GM12878 (cell line): ENCODE data around the gene SPG7. TPM values are rescaled to one million over a fixed set of nuclear protein-coding genes. Genes with fewer than 3 reads are reported as not detected.

Experiments
- ATF7 ChIP-seq: fragments of 450-650 bp; IDR thresholded peaks from 2 replicates; pipeline ENCODE4 v1.6.1; 2016; ENCODE audit warnings: low read depth, mild to moderate bottlenecking
- CEBPB ChIP-seq, 2 experiments: fragments of 150-350 bp in 1 of 2; IDR thresholded peaks; 2 replicates each; pipeline ENCODE4 v1.6.1; 2012 to 2014; ENCODE audit warnings: low read depth in 2 of 2, low read length in 2 of 2, borderline replicate concordance in 1 of 2, inconsistent platforms in 1 of 2
- CEBPZ ChIP-seq: fragments of 150-350 bp; IDR thresholded peaks from 2 replicates; pipeline ENCODE4 v1.6.1; 2016; ENCODE audit warnings: low read depth, low read length
- CREB1 ChIP-seq: IDR thresholded peaks from 2 replicates; pipeline ENCODE4 v1.6.1; 2012; ENCODE audit warnings: low read depth, mild to moderate bottlenecking, inconsistent platforms
- CTCF ChIP-seq, 3 experiments: IDR thresholded peaks in 2 of 3; conservative IDR thresholded peaks in 1 of 3; 2 replicates each; pipeline ENCODE4 v1.5.1; 2011; ENCODE audit warnings: low read depth in 3 of 3, low read length in 3 of 3, mild to moderate bottlenecking in 3 of 3, control low read depth in 2 of 3, moderate library complexity in 2 of 3, inconsistent platforms in 1 of 3, mixed read lengths in 1 of 3; ENCODE audit not compliant: control insufficient read depth in 2 of 3, insufficient read depth in 1 of 3; ENCODE audit errors: extremely low read depth in 1 of 3
- EED ChIP-seq: sonication (generic); IDR thresholded peaks from 2 replicates; pipeline ENCODE4 v1.6.1; 2016; ENCODE audit warnings: antibody characterized with exemption, low read depth
- JUND ChIP-seq: IDR thresholded peaks from 2 replicates; pipeline ENCODE4 v1.6.1; 2012; ENCODE audit warnings: low read depth, mild to moderate bottlenecking, low read length, improper control_type of control experiment, moderate library complexity
- MEF2A ChIP-seq: IDR thresholded peaks from 2 replicates; pipeline ENCODE4 v1.6.1; 2011; ENCODE audit warnings: low read depth, mild to moderate bottlenecking, low read length, moderate library complexity; ENCODE audit not compliant: insufficient read depth
- PAX5 ChIP-seq: IDR thresholded peaks from 2 replicates; pipeline ENCODE4 v1.6.1; 2011; ENCODE audit warnings: low read depth, low read length, borderline replicate concordance
- RAD51 ChIP-seq: fragments of 450-650 bp; IDR thresholded peaks from 2 replicates; pipeline ENCODE4 v1.6.1; 2016; ENCODE audit warnings: moderate library complexity, mild to moderate bottlenecking, inconsistent platforms
- SMAD5 ChIP-seq: IDR thresholded peaks from 2 replicates; pipeline ENCODE4 v1.6.1; 2016; ENCODE audit warnings: antibody characterized with exemption, low read depth
- TAF1 ChIP-seq: IDR thresholded peaks from 2 replicates; pipeline ENCODE4 v1.6.1; 2011; ENCODE audit warnings: mild to moderate bottlenecking, low read depth, low read length, borderline replicate concordance
- YY1 ChIP-seq: IDR thresholded peaks from 2 replicates; pipeline ENCODE4 v1.6.1; 2011; ENCODE audit warnings: low read depth, mild to moderate bottlenecking, low read length
- ZNF687 ChIP-seq: fragments of 450-650 bp; IDR thresholded peaks from 2 replicates; pipeline ENCODE4 v1.6.1; 2017; ENCODE audit warnings: mild to moderate bottlenecking, moderate library complexity
- ZSCAN29 ChIP-seq: fragments of 450-650 bp; IDR thresholded peaks from 2 replicates; pipeline ENCODE4 v1.6.1; 2017; ENCODE audit warnings: mild to moderate bottlenecking, moderate library complexity
- polyA plus RNA-seq, 11 experiments: library from polyadenylated mRNA; depleted of rRNA in 4 of 11; unstranded in 6 of 11; stranded (reverse) in 5 of 11; fragments of >200 nt; fragmentation: Nextera tagmentation in 4 of 11; fragmentation: Illumina TruSeq in 1 of 11; extraction: Ambion mirVana in 4 of 11; extraction: Trizol in 1 of 11; gene quantifications; 1 replicate in 1 of 11; 2 replicates in 10 of 11; pipeline versions ENCODE4 v1.2.1 to v1.2.3, GENCODE V29; 2011 to 2016; ENCODE audit warnings: inconsistent platforms in 2 of 11, missing spikeins in 2 of 11, low read depth in 1 of 11
- total RNA-seq, 4 experiments: library from RNA; depleted of rRNA in 3 of 4; stranded (reverse); fragments of >200 nt in 3 of 4; fragmentation: Illumina TruSeq in 1 of 4; extraction: Trizol in 1 of 4; gene quantifications; 2 replicates each; pipeline versions ENCODE4 v1.2.1 to v1.2.3, GENCODE V29; 2013 to 2021
- TF ChIP-seq, protein P1 (sequence below): fragments of 450-650 bp; IDR thresholded peaks from 2 replicates; pipeline ENCODE4 v1.6.1; 2016; ENCODE audit warnings: mild to moderate bottlenecking
- TF ChIP-seq, protein P2 (sequence below): fragments of 450-650 bp; IDR thresholded peaks from 2 replicates; pipeline ENCODE4 v1.6.1; 2017; ENCODE audit warnings: borderline replicate concordance

SPG7 gene
- total and polyA plus RNA-seq, 10 of the 15 experiments (the other 5 are each of a cell fraction or from before 2014, with no cell fraction given) = 5.9 to 75.9 (median 52.5) TPM

GRCh38 chr16:89507834-89508590 lies at the start of gene SPG7 (continued):
- TF ChIP-seq TAF1 (peak; percentile 81; the same call in 1 of the 2 replicates), EED (0 out of 2 replicates have a peak, but pooled peaks have one; percentile 17), SMAD5 (no peak), CREB1 (0 out of 2 replicates have a peak, but pooled peaks have one; percentile 31), YY1 (peak; percentile 97), PAX5 (0 out of 2 replicates have a peak, but pooled peaks have one; percentile 9), JUND (no peak), CEBPZ (no peak), ZNF687 (peak; percentile 92), MEF2A (no peak), CTCF (IDR thresholded peaks at IDR 0.05 in 2 of 3, conservative IDR thresholded peaks at IDR 0.05 in 1 of 3; ENCODE audit: control insufficient read depth in 2 of 3, extremely low read depth in 1 of 3, insufficient read depth in 1 of 3, low read depth in 3 of 3, low read length in 3 of 3) (no peak), RAD51 (no peak), ATF7 (no peak), CEBPB (IDR thresholded peaks at IDR 0.05; ENCODE audit: borderline replicate concordance in 1 of 2, low read depth in 2 of 2, low read length in 2 of 2) (no peak), ZSCAN29 (0 out of 2 replicates have a peak, but pooled peaks have one; percentile 3)
- TF ChIP-seq, protein P1, sequence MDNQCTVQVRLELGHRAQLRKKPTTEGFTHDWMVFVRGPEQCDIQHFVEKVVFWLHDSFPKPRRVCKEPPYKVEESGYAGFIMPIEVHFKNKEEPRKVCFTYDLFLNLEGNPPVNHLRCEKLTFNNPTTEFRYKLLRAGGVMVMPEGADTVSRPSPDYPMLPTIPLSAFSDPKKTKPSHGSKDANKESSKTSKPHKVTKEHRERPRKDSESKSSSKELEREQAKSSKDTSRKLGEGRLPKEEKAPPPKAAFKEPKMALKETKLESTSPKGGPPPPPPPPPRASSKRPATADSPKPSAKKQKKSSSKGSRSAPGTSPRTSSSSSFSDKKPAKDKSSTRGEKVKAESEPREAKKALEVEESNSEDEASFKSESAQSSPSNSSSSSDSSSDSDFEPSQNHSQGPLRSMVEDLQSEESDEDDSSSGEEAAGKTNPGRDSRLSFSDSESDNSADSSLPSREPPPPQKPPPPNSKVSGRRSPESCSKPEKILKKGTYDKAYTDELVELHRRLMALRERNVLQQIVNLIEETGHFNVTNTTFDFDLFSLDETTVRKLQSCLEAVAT = no peak
- TF ChIP-seq, protein P2, sequence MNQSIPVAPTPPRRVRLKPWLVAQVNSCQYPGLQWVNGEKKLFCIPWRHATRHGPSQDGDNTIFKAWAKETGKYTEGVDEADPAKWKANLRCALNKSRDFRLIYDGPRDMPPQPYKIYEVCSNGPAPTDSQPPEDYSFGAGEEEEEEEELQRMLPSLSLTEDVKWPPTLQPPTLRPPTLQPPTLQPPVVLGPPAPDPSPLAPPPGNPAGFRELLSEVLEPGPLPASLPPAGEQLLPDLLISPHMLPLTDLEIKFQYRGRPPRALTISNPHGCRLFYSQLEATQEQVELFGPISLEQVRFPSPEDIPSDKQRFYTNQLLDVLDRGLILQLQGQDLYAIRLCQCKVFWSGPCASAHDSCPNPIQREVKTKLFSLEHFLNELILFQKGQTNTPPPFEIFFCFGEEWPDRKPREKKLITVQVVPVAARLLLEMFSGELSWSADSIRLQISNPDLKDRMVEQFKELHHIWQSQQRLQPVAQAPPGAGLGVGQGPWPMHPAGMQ = no peak
